ENCODE data around the gene BRD7. TPM values are rescaled to one million over a fixed set of nuclear protein-coding genes. Genes with fewer than 3 reads are reported as not detected.
"Not testable (repeated sequence)": the region's sequence is repeated elsewhere in the genome, so short reads cannot be mapped to it uniquely, and the experiment has no call there.

Gene BRD7
- total RNA-seq, 1 experiment from 2014 or later, result 50.0 TPM

- DNase-seq (ENCODE audit: low spot score), result no peak
These were observed 9.2 kb downstream of the BRD7 start for GRCh38 chr16:50359626-50360025.

DNA sequence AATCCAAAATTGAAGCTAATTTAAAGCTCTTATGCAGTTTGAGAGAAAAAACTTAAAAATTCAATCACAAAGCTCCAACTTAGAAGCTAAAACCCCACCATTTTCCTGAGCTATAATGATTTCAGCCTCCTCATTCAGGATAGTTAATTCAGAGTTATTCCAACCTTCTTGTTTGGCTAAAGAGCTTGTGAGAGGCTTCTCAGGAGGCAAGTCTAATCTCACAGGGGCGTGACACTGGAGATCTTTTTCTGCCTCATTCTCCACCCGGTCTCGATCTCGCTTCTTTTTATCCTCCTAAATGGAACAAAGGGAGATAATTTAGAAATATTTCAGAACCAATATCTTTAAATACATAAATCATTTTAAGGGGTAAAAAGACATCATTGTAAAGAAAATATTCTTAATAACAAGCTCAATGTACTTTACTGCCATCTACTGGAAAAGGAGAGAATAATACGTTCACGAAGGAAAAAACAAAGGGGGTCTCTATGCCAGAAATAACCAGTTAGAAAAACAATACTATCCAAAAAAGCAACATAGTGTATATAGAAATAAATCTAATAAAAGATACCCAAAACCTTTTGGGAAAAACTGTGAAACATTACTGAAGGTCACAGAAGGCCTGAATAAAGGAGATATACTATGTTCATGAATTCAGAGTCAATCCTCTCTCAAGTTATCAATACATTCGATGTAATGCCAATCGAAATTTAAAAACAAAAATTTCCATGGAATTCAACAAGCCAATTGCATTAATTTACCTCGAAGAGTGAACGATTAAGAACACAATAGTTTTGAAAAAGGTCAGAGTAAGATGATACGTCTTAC is 13.9 kb downstream of the BRD7 start:
- DNase-seq (ENCODE audit: low spot score), result peak; percentile 16

GRCh38 chr16:50354082-50354481 is 14.7 kb downstream of the BRD7 start:
- no peak for DNase-seq (ENCODE audit: low spot score)

DNA sequence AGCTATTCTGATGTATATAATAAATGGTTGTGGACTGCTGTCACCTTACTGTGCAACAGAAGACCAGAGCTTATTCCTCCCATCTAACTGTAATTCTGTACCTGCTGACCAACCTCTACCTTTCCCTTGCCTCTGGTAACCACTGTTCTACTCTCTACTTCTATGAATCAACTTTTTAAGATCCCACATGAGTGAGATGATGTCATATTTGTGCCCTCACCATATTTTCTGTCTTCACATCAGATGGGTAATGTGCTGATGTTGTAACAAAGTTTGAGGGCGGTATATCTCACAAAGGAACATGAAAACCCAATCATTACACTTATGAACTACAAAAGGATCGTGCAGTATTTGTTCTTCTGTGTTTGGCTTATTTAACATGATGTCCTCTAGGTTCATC is 16.8 kb downstream of the BRD7 start:
- no peak for DNase-seq (ENCODE audit: low spot score)

DNA sequence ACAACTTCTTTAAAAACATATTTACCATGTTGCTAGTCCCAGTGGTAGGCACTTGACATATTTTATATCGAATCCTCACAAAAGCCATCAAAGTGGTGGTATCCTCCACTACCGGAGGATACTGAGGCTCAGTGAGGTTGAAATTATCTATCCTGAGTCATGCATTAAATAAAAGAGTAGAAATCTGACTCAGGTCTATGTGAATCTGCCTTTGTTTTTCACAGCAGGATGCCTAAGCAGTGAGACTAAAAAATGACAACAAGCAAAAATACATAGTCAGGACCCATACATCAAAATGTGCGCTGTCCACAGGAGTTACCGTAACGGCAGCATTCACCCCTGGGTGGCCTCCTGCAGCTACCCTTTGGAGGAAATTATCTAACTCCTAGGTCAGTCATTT is 17.7 kb downstream of the BRD7 start:
- no peak for DNase-seq (ENCODE audit: low spot score)

GRCh38 chr16:50345210-50345609 is 23.6 kb downstream of the BRD7 start:
- DNase-seq (ENCODE audit: low spot score), result not testable (repeated sequence)

DNA sequence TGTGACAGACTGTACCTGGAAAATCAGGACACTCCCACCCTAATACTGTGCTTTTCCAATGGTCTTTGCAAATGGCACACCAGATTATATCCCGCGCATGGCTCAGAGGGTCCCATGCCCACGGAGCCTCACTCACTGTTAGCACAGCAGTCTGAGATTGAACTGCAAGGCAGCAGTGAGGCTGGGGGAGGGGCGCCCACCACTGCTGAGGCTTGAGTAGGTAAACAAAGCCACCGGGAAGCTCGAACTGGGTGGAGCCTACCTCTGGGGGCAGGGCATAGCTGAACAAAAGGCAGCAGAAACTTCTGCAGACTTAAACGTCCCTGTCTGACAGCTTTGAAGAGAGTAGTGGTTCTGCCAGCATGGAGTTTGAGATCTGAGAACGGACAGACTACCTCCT is 25.2 kb downstream of the BRD7 start:
- not testable (repeated sequence) for DNase-seq (ENCODE audit: low spot score)

- no peak for DNase-seq (ENCODE audit: low spot score)
These were observed 28.2 kb downstream of the BRD7 start for GRCh38 chr16:50340578-50340977.

GRCh38 chr16:50338371-50339231 is 30.2 kb downstream of the BRD7 start:
- no peak for DNase-seq (ENCODE audit: low spot score)

- no peak for DNase-seq (ENCODE audit: low spot score)
These were observed 31.9 kb downstream of the BRD7 start for GRCh38 chr16:50336884-50337283.

DNA sequence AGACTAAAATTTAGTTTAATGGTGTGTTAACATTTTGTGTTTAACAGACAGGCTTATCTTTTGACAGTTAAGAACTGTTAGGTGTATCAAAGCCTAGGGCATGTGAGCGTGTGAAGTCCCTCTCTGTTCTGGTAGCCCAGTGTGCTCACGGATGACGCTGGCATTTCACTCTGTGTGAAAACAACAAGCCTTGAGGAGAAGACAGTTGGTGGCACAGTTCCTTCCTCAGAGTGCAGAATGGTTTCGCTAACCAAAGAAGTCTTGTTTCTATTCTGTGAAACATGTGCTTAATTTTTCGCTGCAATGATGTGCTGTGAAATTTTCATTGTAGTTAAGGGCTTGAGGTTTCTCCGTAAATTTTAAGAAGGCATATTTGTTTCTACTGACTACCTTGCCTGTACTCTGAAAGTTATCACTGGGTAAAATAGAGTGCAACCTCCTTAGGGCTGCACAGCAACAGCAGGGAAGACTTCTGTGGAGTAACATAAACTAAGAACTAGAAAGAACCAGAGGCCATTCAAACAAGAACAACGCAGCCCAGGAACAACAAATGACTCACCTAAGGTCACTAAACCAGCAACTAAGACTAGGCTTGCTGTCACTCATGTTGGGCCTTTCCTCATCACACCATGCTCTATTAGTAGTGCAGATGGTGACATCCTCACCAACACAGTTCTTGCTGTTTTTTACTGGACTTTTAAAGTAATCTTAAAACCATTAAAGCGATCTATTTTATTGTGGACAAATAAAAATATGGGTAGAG is 33.4 kb downstream of the BRD7 start:
- no peak for DNase-seq (ENCODE audit: low spot score)

DNA sequence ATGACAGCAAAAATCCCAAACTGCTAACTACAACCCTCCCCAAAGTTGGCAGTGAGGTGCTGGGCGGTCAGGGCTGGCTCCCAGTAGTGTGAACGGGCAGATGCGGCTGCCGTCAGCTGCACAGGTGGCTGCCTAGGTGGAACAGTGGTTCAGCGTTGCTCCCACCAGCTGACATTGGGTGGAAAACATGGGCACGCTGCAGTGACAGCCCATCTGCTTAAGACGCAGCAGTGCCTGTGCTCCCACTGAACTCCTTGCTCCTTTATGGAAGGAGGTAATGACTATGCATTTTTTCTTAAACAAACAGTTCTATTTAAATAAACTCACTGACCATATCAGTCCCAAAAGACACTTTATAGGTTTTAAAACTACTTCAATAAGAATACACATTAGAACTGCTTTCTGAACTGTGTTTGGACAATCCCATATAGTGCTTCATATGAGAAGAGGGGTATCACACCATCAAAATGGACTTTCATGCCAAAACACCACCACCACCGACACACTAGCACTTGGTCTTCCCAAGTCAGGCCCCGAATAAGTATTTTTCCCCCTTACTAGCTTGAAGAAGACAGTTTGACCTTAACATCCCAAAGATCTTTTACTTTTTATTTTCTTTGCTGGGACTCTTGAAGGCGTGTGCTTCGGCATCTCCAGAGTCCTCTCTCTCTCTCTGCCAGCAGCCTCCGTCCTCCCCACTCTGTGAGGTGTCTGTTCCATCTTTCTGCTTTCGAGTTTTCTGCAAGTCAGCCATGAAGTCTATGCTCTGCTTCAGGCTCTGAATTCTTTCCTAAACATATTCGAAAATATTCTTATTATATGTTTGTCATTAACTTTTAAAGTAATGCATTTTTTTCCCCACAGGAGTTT is 34.4 kb downstream of the BRD7 start:
- no peak for DNase-seq (ENCODE audit: low spot score)

- DNase-seq (ENCODE audit: low spot score), result no peak
These were observed 36.2 kb downstream of the BRD7 start for GRCh38 chr16:50332599-50332998.

DNA sequence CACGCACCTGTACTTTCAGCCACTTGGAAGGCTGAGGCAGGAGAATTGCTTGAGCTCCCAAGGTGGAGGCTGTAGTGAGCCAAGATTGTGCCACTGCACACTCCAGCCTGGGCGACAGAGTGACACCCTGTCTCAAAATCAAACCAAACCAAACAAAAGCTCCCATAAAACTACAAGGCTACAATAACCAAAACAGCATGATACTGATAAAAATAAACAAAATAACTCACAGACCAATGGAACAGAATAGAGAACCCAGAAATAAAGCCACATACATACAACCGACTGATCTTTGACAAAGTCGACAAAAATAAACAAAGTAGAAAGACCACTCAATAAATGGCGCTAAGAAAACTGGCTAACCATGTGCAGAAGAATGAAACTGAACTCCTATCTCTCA is 37.2 kb downstream of the BRD7 start:
- no peak for DNase-seq (ENCODE audit: low spot score)

- DNase-seq (ENCODE audit: low spot score), result no peak
These were observed 39.2 kb downstream of the BRD7 start for GRCh38 chr16:50329446-50330189.

- DNase-seq (ENCODE audit: low spot score), result peak; percentile 49
These were observed 41.8 kb downstream of the BRD7 start for GRCh38 chr16:50326835-50327465.

DNA sequence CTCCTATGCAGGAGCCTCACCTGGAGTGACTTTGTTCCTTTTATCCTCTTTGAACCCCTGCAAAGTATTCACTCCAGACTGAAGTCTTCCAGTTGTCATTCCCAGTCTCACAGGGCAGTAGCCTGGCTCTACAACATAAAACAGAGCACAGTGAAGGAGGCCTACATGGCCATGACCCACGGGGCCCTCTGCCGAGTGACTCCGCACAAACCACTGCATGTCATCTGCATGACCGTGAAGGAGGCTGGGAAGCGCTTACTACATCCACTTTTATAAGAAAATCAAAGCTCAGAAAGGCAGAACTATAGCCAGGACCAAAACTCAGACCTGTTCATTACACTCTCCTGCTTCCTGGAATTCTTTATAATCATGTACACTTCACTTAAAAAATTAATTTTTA is 42.5 kb downstream of the BRD7 start:
- DNase-seq (ENCODE audit: low spot score), result no peak

GRCh38 chr16:50324345-50324744 is 44.4 kb downstream of the BRD7 start:
- DNase-seq (ENCODE audit: low spot score), result no peak

DNA sequence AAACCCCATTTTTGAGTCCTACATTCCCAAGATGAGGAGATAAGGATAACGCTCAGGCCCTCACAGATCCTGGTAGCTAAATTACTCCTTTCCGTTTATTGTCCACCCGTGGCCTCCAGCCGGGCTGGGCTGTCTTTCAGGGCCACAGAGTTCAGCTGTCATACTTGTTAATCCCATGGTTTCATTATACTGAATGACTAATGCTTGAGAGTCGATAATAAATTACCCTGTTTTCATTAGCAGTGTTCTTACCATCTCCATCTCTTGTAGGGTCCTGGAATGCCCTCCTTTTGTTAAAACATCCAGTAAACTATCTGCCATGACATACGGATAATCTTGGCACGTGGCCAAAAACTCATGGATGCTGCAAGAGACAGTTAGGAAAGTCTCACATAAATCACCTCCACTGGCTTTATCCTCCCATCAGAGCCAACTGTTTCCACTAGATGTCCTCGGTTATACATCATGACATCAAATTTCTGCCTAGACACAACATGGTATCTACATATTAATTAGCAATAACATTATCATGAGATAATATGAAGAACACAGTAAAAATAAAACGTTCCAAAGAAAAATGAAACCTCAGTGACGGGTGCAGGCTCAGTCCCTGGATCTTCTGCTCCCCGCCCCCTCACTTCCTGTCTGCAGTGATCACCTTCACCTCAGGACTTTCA is 45.3 kb downstream of the BRD7 start:
- peak; percentile 43 for DNase-seq (ENCODE audit: low spot score)
